ENCODE results near the gene PTCH1. TPM values are rescaled to one million over a fixed set of nuclear protein-coding genes. Genes with fewer than 3 reads are reported as not detected.

PTCH1 gene
- total RNA-seq, 1 donor, result 1.7 TPM

GRCh38 chr9:95494416-95495371 lies 22.1 kb downstream of the PTCH1 start:
- TF ChIP-seq CTCF (IDR thresholded peaks at IDR 0.05; ENCODE audit: insufficient read depth, low read depth, low read length), result no peak
- peak; percentile 56 for DNase-seq (ENCODE audit: low read depth)
- peak overlapping the region; percentile 8 for H3K4me3 ChIP-seq (ENCODE audit: low read depth, low read length)

- TF ChIP-seq CTCF (IDR thresholded peaks at IDR 0.05; ENCODE audit: insufficient read depth, low read depth, low read length), result no peak
- H3K4me3 ChIP-seq (ENCODE audit: low read depth, low read length), result peak overlapping the region; percentile 8
- no peak for DNase-seq (ENCODE audit: low read depth)
Observed at GRCh38 chr9:95494022-95494415, 22.8 kb downstream of the PTCH1 start.

GRCh38 chr9:95493402-95493801 lies 23.4 kb downstream of the PTCH1 start:
- TF ChIP-seq CTCF (IDR thresholded peaks at IDR 0.05; ENCODE audit: insufficient read depth, low read depth, low read length), result no peak
- H3K4me3 ChIP-seq (ENCODE audit: low read depth, low read length), result no peak overlapping the region
- no peak for DNase-seq (ENCODE audit: low read depth)

GRCh38 chr9:95491543-95492320 lies 25.0 kb downstream of the PTCH1 start:
- no peak overlapping the region for H3K4me3 ChIP-seq (ENCODE audit: low read depth, low read length)
- no peak for DNase-seq (ENCODE audit: low read depth)
- TF ChIP-seq CTCF (IDR thresholded peaks at IDR 0.05; ENCODE audit: insufficient read depth, low read depth, low read length), result no peak

GRCh38 chr9:95488954-95489353 lies 27.8 kb downstream of the PTCH1 start:
- H3K4me3 ChIP-seq (ENCODE audit: low read depth, low read length), result no peak overlapping the region
- no peak for TF ChIP-seq CTCF (IDR thresholded peaks at IDR 0.05; ENCODE audit: insufficient read depth, low read depth, low read length)
- DNase-seq (ENCODE audit: low read depth), result no peak

- no peak overlapping the region for H3K4me3 ChIP-seq (ENCODE audit: low read depth, low read length)
- TF ChIP-seq CTCF (IDR thresholded peaks at IDR 0.05; ENCODE audit: insufficient read depth, low read depth, low read length), result no peak
- no peak for DNase-seq (ENCODE audit: low read depth)
Observed at GRCh38 chr9:95486318-95486717, 30.5 kb downstream of the PTCH1 start.

Measured in fibroblast of villous mesenchyme (primary cell).